ENCODE measurements around the gene ELMOD3.

GRCh38 chr2:85401464-85401805 lies 46.9 kb downstream of the ELMOD3 start:
- TF ChIP-seq CTCF (conservative IDR thresholded peaks at IDR 0.05) (no peak), ZFX (IDR thresholded peaks at IDR 0.05) (no peak)
